DMS53 treated with DMSO at 0.1 percent for 48 hours (cell line): ENCODE results near the gene DUSP3.
"Not testable (repeated sequence)": the region's sequence is repeated elsewhere in the genome, so short reads cannot be mapped to it uniquely, and the experiment has no call there.

Experiments
- DNase-seq: peaks from one replicate; lab custom pipeline; 2025; ENCODE audit not compliant: unreplicated experiment; lab: John Stamatoyannopoulos, UW

Gene DUSP3

GRCh38 chr17:43801844-43802243, 23.1 kb upstream of the DUSP3 start:
- DNase-seq, result no peak

- no peak for DNase-seq
These were observed 22.0 kb upstream of the DUSP3 start for GRCh38 chr17:43800736-43801135.

DNA sequence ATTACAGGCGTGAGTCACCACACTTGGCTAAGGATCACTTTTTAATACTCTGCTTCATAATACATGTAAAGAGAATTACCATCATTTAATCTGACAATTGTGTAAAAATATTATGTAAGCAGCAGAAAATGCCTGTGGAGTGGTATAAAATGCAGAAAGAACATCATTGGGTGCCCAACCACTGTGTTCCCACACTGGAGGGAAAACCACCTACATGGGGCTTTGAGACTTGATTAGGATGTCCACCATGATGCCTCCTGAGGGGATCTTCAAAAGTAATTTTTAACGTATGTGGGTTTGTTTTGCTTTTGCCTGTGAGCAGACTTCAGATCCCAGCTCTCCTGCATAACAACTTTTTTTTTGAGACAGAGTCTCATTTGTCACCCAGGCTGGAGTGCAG, 20.3 kb upstream of the DUSP3 start:
- DNase-seq, result no peak

DNA sequence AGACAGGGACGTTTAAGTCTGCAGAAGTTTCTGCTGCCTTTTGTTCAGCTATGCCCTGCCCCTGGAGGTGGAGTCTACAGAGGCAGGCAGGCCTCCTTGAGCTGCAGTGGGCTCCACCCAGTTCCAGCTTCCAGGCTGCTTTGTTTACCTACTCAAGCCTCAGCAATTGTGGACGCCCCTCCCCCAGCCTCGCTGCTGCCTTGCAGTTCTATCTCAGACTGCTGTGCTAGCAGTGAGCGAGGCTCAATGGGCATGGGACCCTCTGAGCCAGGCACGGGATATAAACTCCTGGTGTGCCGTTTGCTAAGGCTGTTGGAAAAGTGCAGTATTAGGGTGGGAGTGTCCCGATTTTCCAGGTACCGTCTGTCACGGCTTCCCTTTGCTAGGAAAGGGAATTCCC, 19.2 kb upstream of the DUSP3 start:
- peak; percentile 11 for DNase-seq

- not testable (repeated sequence) for DNase-seq
These were observed 13.9 kb upstream of the DUSP3 start for GRCh38 chr17:43792668-43793067.

- peak; percentile 58 for DNase-seq
These were observed 12.8 kb upstream of the DUSP3 start for GRCh38 chr17:43791589-43791988.

DNA sequence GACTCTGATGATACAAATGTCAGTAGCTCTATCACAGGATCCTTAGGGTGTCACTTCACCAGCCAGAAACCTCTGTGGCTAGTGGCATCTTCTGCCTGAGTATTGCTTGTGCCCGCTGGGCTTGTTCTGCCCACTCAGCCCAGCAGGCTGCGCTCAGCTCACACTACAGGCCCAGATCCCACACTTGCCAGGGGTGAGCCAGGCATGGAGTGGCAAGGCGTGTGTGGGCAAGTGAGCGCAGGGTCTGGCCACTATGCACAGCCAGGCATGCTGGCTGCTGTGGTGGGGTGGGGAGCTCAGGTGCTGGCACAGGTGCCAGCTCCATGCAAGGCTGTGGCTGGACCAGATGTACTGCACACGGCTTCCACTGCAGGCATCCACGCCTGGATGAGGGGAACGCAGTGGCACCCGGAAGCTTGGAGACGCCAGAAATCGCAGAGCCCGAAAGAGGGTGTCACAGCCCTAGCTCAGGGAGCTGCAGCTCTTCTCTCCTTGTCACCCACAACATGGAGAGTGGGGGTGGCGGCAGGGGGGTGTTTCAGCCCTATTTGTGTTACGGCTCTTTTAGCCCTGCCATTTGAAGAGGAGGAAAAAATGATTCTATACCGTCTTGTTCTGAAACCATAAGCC, 11.6 kb upstream of the DUSP3 start:
- peak; percentile 10 for DNase-seq

DNA sequence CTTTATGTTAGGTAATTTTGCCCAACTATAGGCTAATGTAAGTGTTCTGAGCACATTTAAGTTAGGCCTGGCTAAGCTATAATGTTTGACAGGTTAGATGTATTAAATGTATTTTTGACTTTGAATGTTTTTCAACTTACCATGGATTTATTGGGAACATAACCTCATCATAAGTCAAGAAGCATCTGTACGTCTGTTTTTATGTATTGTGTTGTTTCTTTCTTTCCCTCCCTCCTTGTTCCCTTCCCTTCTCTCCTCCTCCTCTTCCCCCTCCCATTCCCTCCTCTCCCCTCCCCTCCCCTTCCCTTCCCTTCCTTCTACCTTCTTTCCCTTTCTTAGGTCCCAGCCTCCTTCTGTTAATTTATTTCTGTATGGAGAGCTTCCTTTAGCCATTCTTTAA, 10.7 kb upstream of the DUSP3 start:
- DNase-seq, result no peak

DNA sequence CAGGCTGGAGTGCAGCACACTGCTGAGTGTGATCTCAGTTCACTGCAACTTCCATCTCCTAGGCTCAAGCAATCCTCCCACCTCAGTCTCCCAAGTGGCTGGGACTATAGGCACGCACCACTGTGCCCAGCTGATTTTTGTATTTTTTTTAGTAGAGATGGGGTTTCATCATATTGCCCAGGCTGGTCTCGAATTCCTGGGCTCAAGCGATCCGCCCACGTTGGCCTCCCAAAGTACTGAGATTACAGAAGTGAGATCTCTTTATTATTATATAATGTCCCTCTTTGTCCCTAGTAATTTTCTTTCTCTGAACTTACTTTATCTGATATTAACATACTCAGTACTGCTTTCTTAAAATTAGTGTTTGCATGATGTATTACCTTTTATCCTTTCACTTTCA, 9.8 kb upstream of the DUSP3 start:
- DNase-seq, result no peak

- DNase-seq, result no peak
These were observed 9.0 kb upstream of the DUSP3 start for GRCh38 chr17:43787728-43788127.

GRCh38 chr17:43784628-43785101, 5.9 kb upstream of the DUSP3 start:
- no peak for DNase-seq

GRCh38 chr17:43784068-43784467, 5.3 kb upstream of the DUSP3 start:
- no peak for DNase-seq

- no peak for DNase-seq
These were observed 4.3 kb upstream of the DUSP3 start for GRCh38 chr17:43782913-43783680.

DNA sequence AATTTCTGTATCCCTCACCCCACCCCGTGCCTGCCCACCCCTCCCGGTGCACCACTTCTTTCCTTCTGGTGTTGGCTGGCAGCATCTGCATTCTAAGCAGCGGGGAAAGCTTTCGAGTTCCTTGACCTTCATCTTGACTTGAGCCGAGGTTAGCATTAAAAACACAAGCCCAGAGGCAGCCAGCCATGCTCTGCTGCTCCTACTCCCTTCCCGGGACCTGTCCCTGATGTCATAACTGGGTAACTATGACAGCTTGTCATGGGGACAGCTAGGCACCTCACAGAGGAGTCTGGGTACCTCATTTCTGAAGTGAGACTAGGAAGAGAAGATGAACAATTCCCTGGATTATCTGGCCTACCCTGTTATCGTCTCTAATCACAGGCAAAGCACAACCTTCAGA, 1.4 kb upstream of the DUSP3 start, which contains the start of gene CFAP97D1:
Gene CFAP97D1 (plus strand): TSS at position 301 of the 400 bp plus-strand sequence. CDS start 28 bp downstream, at position 329.
- DNase-seq, result no peak

DNA sequence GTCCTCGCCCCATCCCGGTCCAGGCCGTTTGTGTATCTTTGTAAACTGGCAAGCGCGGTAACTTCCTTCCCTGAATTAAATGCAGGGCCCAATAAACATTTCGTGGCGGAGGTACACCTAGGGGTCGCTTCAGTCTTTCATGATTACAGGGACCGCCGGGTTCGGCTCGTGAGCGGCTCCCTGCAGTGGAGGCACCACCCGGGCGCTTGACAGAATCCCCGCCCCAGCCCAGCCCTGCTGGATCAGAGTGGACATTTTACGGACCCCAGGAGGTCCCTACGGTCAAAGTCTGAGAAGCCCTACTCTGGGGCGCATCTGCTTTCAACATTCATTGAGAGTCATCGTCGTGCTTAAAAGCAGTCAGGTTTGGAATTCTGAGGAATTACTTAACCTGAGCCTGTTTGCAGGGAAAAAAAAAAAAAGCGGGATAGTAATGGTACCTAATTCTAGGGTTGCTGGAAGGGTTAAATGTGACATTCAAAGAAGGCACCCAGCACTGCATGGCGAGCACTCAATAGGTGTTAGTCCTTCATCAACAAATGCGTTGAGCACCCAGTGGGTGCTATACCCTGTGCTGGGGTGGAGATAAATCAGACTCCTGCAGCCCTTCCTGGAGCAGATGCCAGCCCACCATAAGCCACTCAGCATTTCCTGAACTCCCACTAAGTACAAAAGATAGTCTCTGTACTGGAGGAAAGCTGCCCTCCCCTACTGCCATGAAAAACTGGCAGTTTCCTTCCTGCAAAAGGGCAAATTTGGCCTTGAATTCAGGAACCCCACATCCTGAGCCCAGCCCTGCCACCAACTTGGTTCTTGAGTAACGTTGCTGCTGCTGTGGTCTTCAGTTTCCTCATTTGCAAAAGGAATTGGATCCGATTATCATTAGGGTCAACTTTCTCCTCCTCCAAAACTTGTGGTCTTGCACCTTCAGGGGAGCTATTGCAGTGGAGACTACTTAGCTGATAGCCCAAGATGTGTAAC, 658 bp upstream of the DUSP3 start:
- DNase-seq, result peak; percentile 67

GRCh38 chr17:43774304-43775250, 4.2 kb downstream of the DUSP3 start:
- DNase-seq, result no peak

GRCh38 chr17:43772877-43773648, 5.7 kb downstream of the DUSP3 start:
- DNase-seq, result no peak

- DNase-seq, result no peak
These were observed 7.3 kb downstream of the DUSP3 start for GRCh38 chr17:43771463-43771862.

DNA sequence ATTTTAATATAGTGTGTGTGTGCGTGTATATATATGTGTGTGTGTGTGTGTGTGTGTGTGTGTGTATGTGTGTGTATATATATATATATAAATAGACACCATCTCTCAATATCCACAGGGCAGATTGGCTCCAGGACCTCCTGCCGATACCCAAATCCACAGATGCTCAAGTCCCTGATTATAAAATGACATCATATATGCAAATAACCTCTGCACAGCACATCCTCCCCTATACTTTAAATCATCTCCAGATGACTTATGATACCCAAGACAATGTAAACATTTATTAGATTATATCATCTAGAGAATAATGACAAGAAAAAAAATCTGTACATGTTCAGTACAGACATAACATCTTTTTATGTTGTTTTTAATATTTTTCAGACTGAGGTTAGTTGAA, 7.8 kb downstream of the DUSP3 start:
- DNase-seq, result no peak
